Mononuclear cell (primary cell): ENCODE data around the gene WNT5B. TPM values are rescaled to one million over a fixed set of nuclear protein-coding genes. Genes with fewer than 3 reads are reported as not detected.

Source experiments
- H3K27me3 ChIP-seq: 2 replicates; pipeline ENCODE4 v1.6.0; 2011; ENCODE audit warnings: low read length, control low read depth; ENCODE audit not compliant: insufficient read depth
- H3K4me1 ChIP-seq: 2 replicates; pipeline ENCODE4 v1.5.1; 2011; ENCODE audit warnings: mild to moderate bottlenecking, low read length, control low read depth; ENCODE audit not compliant: insufficient read depth
- H3K4me3 ChIP-seq: 2 replicates; pipeline ENCODE4 v1.5.1; 2011; ENCODE audit warnings: mild to moderate bottlenecking, low read length, moderate library complexity
- H3K9me3 ChIP-seq: 2 replicates; pipeline ENCODE4 v1.5.1; 2011; ENCODE audit warnings: low read depth, mild to moderate bottlenecking, control low read depth, low read length
- total RNA-seq: library from RNA; depleted of rRNA; stranded (reverse); fragments of >200 nt; gene quantifications from one replicate; pipeline ENCODE4 v1.2.3, GENCODE V29; 2012

The WNT5B gene
- total RNA-seq, 1 donor = not detected

- peaks cover 12% of the 10 kb centered on the region for H3K4me1 ChIP-seq
- H3K27me3 ChIP-seq = no peaks in the 10 kb centered on the region
- no peaks in the 10 kb centered on the region for H3K9me3 ChIP-seq
- H3K4me3 ChIP-seq = no peak overlapping the region
Observed at GRCh38 chr12:1650260-1650977, 21.4 kb downstream of the WNT5B start.

- peaks cover 12% of the 10 kb centered on the region for H3K4me1 ChIP-seq
- H3K27me3 ChIP-seq = no peaks in the 10 kb centered on the region
- H3K9me3 ChIP-seq = no peaks in the 10 kb centered on the region
- H3K4me3 ChIP-seq = no peak overlapping the region
Observed at GRCh38 chr12:1650978-1651361, 21.9 kb downstream of the WNT5B start.

- Histone ChIP-seq H3K4me1 (peaks cover 6% of the 10 kb centered on the region), H3K27me3 (no peaks in the 10 kb centered on the region), H3K4me3 (no peak overlapping the region)
Observed at GRCh38 chr12:1651946-1652345, 22.9 kb downstream of the WNT5B start.

GRCh38 chr12:1655225-1655788 is 26.3 kb downstream of the WNT5B start:
- H3K9me3 ChIP-seq = no peaks in the 10 kb centered on the region
- no peaks in the 10 kb centered on the region for H3K4me1 ChIP-seq
- H3K27me3 ChIP-seq = no peaks in the 10 kb centered on the region
- no peak overlapping the region for H3K4me3 ChIP-seq

More at GRCh38 chr12:1651946-1652345, 22.9 kb downstream of the WNT5B start:
- no peaks in the 10 kb centered on the region for H3K9me3 ChIP-seq

GRCh38 chr12:1656902-1657301 is 27.9 kb downstream of the WNT5B start:
- H3K4me3 ChIP-seq = no peak overlapping the region
- no peaks in the 10 kb centered on the region for H3K4me1 ChIP-seq
- no peaks in the 10 kb centered on the region for H3K9me3 ChIP-seq
- H3K27me3 ChIP-seq = no peaks in the 10 kb centered on the region

- no peaks in the 10 kb centered on the region for H3K9me3 ChIP-seq
- H3K27me3 ChIP-seq = no peaks in the 10 kb centered on the region
- H3K4me1 ChIP-seq = no peaks in the 10 kb centered on the region
- no peak overlapping the region for H3K4me3 ChIP-seq
Observed at GRCh38 chr12:1657688-1658087, 28.7 kb downstream of the WNT5B start.

GRCh38 chr12:1660304-1661187 is 31.5 kb downstream of the WNT5B start:
- H3K27me3 ChIP-seq = no peaks in the 10 kb centered on the region
- H3K9me3 ChIP-seq = no peaks in the 10 kb centered on the region
- H3K4me1 ChIP-seq = peaks cover 4% of the 10 kb centered on the region
- no peak overlapping the region for H3K4me3 ChIP-seq

- Histone ChIP-seq H3K9me3 (no peaks in the 10 kb centered on the region), H3K27me3 (no peaks in the 10 kb centered on the region), H3K4me3 (peak overlapping the region; percentile 28), H3K4me1 (peaks cover 10% of the 10 kb centered on the region)
Observed at GRCh38 chr12:1661553-1662335, 32.7 kb downstream of the WNT5B start.

GRCh38 chr12:1662761-1663439 is 33.9 kb downstream of the WNT5B start:
- Histone ChIP-seq H3K4me3 (no peak overlapping the region), H3K27me3 (no peaks in the 10 kb centered on the region), H3K9me3 (no peaks in the 10 kb centered on the region), H3K4me1 (peaks cover 21% of the 10 kb centered on the region)

- peaks cover 28% of the 10 kb centered on the region for H3K4me1 ChIP-seq
- H3K4me3 ChIP-seq = no peak overlapping the region
- no peaks in the 10 kb centered on the region for H3K27me3 ChIP-seq
- no peaks in the 10 kb centered on the region for H3K9me3 ChIP-seq
Observed at GRCh38 chr12:1663440-1664132, 34.6 kb downstream of the WNT5B start.

GRCh38 chr12:1665366-1665765 is 36.3 kb downstream of the WNT5B start:
- peaks cover 37% of the 10 kb centered on the region for H3K4me1 ChIP-seq

GRCh38 chr12:1666215-1666614 is 37.2 kb downstream of the WNT5B start:
- Histone ChIP-seq H3K4me1 (peaks cover 37% of the 10 kb centered on the region), H3K27me3 (no peaks in the 10 kb centered on the region), H3K9me3 (no peaks in the 10 kb centered on the region), H3K4me3 (no peak overlapping the region)

More at GRCh38 chr12:1665366-1665765, 36.3 kb downstream of the WNT5B start:
- no peaks in the 10 kb centered on the region for H3K9me3 ChIP-seq
- no peak overlapping the region for H3K4me3 ChIP-seq
- H3K27me3 ChIP-seq = no peaks in the 10 kb centered on the region

GRCh38 chr12:1666685-1667162 is 37.7 kb downstream of the WNT5B start:
- no peak overlapping the region for H3K4me3 ChIP-seq
- H3K4me1 ChIP-seq = peaks cover 37% of the 10 kb centered on the region

More at GRCh38 chr12:1666685-1667162, 37.7 kb downstream of the WNT5B start:
- no peaks in the 10 kb centered on the region for H3K27me3 ChIP-seq
- no peaks in the 10 kb centered on the region for H3K9me3 ChIP-seq
